K562 (cell line): Measurements from ENCODE around the gene PPP1R15A. TPM values are rescaled to one million over a fixed set of nuclear protein-coding genes. Genes with fewer than 3 reads are reported as not detected.
A peak's percentile ranks its signal among the peaks of the same experiment; 100 is the strongest.

Experiments used
- CBFB ChIP-seq: sonication (generic); formaldehyde crosslinking; IDR thresholded peaks from 2 replicates; pipeline ENCODE4 v1.4.0; 2020; ENCODE audit warnings: mild to moderate bottlenecking, missing genetic modification reagents
- CSDE1 ChIP-seq, 2 experiments: fragments of 450-650 bp; IDR thresholded peaks; 2 replicates each; pipeline ENCODE4 v1.6.1; 2016; ENCODE audit warnings: mild to moderate bottlenecking in 1 of 2
- CTBP1 ChIP-seq: fragments of 450-650 bp; IDR thresholded peaks from 2 replicates; pipeline ENCODE4 v1.6.1; 2016; ENCODE audit warnings: borderline replicate concordance
- HDAC2 ChIP-seq: fragments of 450-650 bp; IDR thresholded peaks from 2 replicates; pipeline ENCODE4 v1.6.1; 2016; ENCODE audit warnings: mild to moderate bottlenecking
- MBD1 ChIP-seq: fragments of 250-450 bp; sonication (Bioruptor Pico); IDR thresholded peaks from 2 replicates; pipeline ENCODE4 v1.8.0; 2022; ENCODE audit warnings: inconsistent platforms
- MLX ChIP-seq, 2 experiments: fragments of 450-650 bp in 1 of 2; sonication (generic) in 1 of 2; formaldehyde crosslinking; conservative IDR thresholded peaks; 2 replicates each; pipeline versions ENCODE4 v1.4.0 to v1.8.1; 2020 to 2022; ENCODE audit warnings: mild to moderate bottlenecking in 1 of 2, missing genetic modification reagents in 1 of 2
- NCOR1 ChIP-seq: fragments of 450-650 bp; IDR thresholded peaks from 2 replicates; pipeline ENCODE4 v1.6.1; 2016; ENCODE audit warnings: mild to moderate bottlenecking, moderate library complexity
- NR1H2 ChIP-seq: sonication (generic); formaldehyde crosslinking; IDR thresholded peaks from 2 replicates; pipeline ENCODE4 v1.4.0; 2020; ENCODE audit warnings: mild to moderate bottlenecking, missing genetic modification reagents
- OTX1 ChIP-seq: fragments of 450-650 bp; formaldehyde crosslinking; IDR thresholded peaks from 2 replicates; pipeline ENCODE4 v1.4.0; 2022; ENCODE audit warnings: mild to moderate bottlenecking
- PHTF2 ChIP-seq: fragments of 250-450 bp; sonication (Bioruptor Pico); IDR thresholded peaks from 2 replicates; pipeline ENCODE4 v1.5.0; 2021; ENCODE audit warnings: mild to moderate bottlenecking
- POLR2AphosphoS5 ChIP-seq: IDR thresholded peaks from 2 replicates; pipeline ENCODE4 v1.6.1; 2011; ENCODE audit warnings: mild to moderate bottlenecking, low read depth, low read length, moderate library complexity; ENCODE audit not compliant: control insufficient read depth, insufficient read depth
- RNF219 ChIP-seq: fragments of 250-450 bp; sonication (Bioruptor Pico); IDR thresholded peaks from 2 replicates; pipeline ENCODE4 v1.5.0; 2022; ENCODE audit warnings: mild to moderate bottlenecking
- SLC30A9 ChIP-seq: fragments of 250-450 bp; sonication (Bioruptor Pico); IDR thresholded peaks from 2 replicates; pipeline ENCODE4 v1.8.0; 2022; ENCODE audit warnings: mild to moderate bottlenecking, moderate library complexity
- SMAD3 ChIP-seq: fragments of 450-650 bp; formaldehyde crosslinking; conservative IDR thresholded peaks from 2 replicates; pipeline ENCODE4 v1.4.0; 2020; ENCODE audit warnings: mild to moderate bottlenecking
- SMARCB1 ChIP-seq: IDR thresholded peaks from 2 replicates; pipeline ENCODE4 v1.6.1; 2011; ENCODE audit warnings: improper control_type of control experiment, low read depth; ENCODE audit not compliant: insufficient read length
- THAP7 ChIP-seq: fragments of 250-450 bp; sonication (Bioruptor Pico); IDR thresholded peaks from 2 replicates; pipeline ENCODE4 v1.5.0; 2021
- ZBTB1 ChIP-seq: sonication (generic); formaldehyde crosslinking; IDR thresholded peaks from 2 replicates; pipeline ENCODE4 v1.8.1; 2023; ENCODE audit warnings: missing genetic modification reagents, low read depth, mild to moderate bottlenecking, borderline replicate concordance
- ZBTB8A ChIP-seq: fragments of 450-650 bp; IDR thresholded peaks from 2 replicates; pipeline ENCODE4 v1.6.1; 2018; ENCODE audit warnings: mild to moderate bottlenecking, moderate library complexity; ENCODE audit not compliant: partially characterized antibody
- ZFPM2 ChIP-seq: fragments of 250-450 bp; sonication (Bioruptor Pico); IDR thresholded peaks from 2 replicates; pipeline ENCODE4 v1.5.1; 2022; ENCODE audit warnings: mild to moderate bottlenecking
- ZKSCAN8 ChIP-seq: fragments of 200-800 bp; sonication (Bioruptor generic); IDR thresholded peaks from 2 replicates; pipeline ENCODE4 v1.6.1; 2016; ENCODE audit warnings: missing genetic modification characterization, missing compliant biosample characterization
- ZNF134 ChIP-seq: fragments of 250-450 bp; sonication (Bioruptor Pico); conservative IDR thresholded peaks from 2 replicates; pipeline ENCODE4 v1.4.0; 2020
- ZNF3 ChIP-seq: fragments of 250-450 bp; sonication (Bioruptor Pico); IDR thresholded peaks from 2 replicates; pipeline ENCODE4 v1.5.0; 2021; ENCODE audit warnings: mild to moderate bottlenecking, moderate library complexity
- ZNF583 ChIP-seq: fragments of 250-450 bp; sonication (Bioruptor Pico); IDR thresholded peaks from 2 replicates; pipeline ENCODE4 v1.4.0; 2020
- ZNF586 ChIP-seq: fragments of 450-650 bp; formaldehyde crosslinking; conservative IDR thresholded peaks from 2 replicates; pipeline ENCODE4 v1.4.0; 2020; ENCODE audit warnings: mild to moderate bottlenecking, moderate library complexity
- ZNF707 ChIP-seq: fragments of 250-450 bp; sonication (Bioruptor Pico); conservative IDR thresholded peaks from 2 replicates; pipeline ENCODE4 v1.8.0; 2022; ENCODE audit warnings: inconsistent platforms, mild to moderate bottlenecking, moderate library complexity
- polyA plus RNA-seq, 8 experiments: library from polyadenylated mRNA; depleted of rRNA in 4 of 8; stranded (reverse) in 5 of 8; unstranded in 3 of 8; fragments of >200 nt; fragmentation: Nextera tagmentation in 2 of 8; fragmentation: Illumina TruSeq in 1 of 8; extraction: Ambion mirVana in 2 of 8; extraction: Trizol in 1 of 8; gene quantifications; 2 replicates each; pipeline versions ENCODE4 v1.2.1 to v1.2.3, GENCODE V29; 2011 to 2014; ENCODE audit warnings: inconsistent platforms in 1 of 8, missing spikeins in 1 of 8
- total RNA-seq, 7 experiments: library from RNA; depleted of rRNA in 6 of 7; stranded (reverse); fragments of >200 nt in 6 of 7; fragmentation: Illumina TruSeq in 2 of 7; extraction: Trizol in 2 of 7; gene quantifications; 2 replicates each; pipeline versions ENCODE4 v1.2.1 to v1.2.3, GENCODE V29; 2011 to 2021; ENCODE audit warnings: low replicate concordance in 1 of 7

The PPP1R15A gene
- total and polyA plus RNA-seq, 9 of the 15 experiments (the other 6 are each of a cell fraction or from before 2014, with no cell fraction given) = 0.42 to 73.7 (median 44.0) TPM

GRCh38 chr19:48872182-48872883 is at the start of gene PPP1R15A (continued):
- TF ChIP-seq SLC30A9 (CRISPR knock-in tag) (no peak), ZNF707 (CRISPR knock-in tag) (no peak), ZNF3 (CRISPR knock-in tag) (no peak), ZNF583 (CRISPR knock-in tag) (0 out of 2 replicates have a peak, but pooled peaks have one; percentile 43), RNF219 (CRISPR knock-in tag) (no peak), SMARCB1 (no peak), MLX (CRISPR knock-in tag; conservative IDR thresholded peaks at IDR 0.05) (0 out of 4 replicates have a peak, but pooled peaks of 1 of the 2 experiments have one; percentile 63), ZKSCAN8 (CRISPR knock-in tag) (no peak), CTBP1 (peak; percentile 68; the same call in 1 of the 2 replicates), MBD1 (CRISPR knock-in tag) (no peak), HDAC2 (peak; percentile 14; the same call in 1 of the 2 replicates), CBFB (CRISPR knock-in tag) (peak; percentile 91; the same call in 1 of the 2 replicates), ZBTB1 (CRISPR knock-in tag) (peak; percentile 62; the same call in 1 of the 2 replicates), THAP7 (CRISPR knock-in tag) (no peak), NR1H2 (CRISPR knock-in tag) (peak; percentile 83), PHTF2 (CRISPR knock-in tag) (no peak), ZBTB8A (no peak), SMAD3 (CRISPR knock-in tag) (no peak), ZNF134 (no peak), CSDE1 (IDR thresholded peaks at IDR 0.05) (peak in 1 of 2 experiments; percentile 82; a peak in 2 of 4 replicates), ZFPM2 (CRISPR knock-in tag) (no peak), OTX1 (CRISPR knock-in tag) (0 out of 2 replicates have a peak, but pooled peaks have one; percentile 4), POLR2AphosphoS5 (peak; percentile 99), NCOR1 (peak; percentile 78), ZNF586 (CRISPR knock-in tag) (0 out of 2 replicates have a peak, but pooled peaks have one; percentile 3)
